ENCODE data around the gene CDC42EP4.

DNA sequence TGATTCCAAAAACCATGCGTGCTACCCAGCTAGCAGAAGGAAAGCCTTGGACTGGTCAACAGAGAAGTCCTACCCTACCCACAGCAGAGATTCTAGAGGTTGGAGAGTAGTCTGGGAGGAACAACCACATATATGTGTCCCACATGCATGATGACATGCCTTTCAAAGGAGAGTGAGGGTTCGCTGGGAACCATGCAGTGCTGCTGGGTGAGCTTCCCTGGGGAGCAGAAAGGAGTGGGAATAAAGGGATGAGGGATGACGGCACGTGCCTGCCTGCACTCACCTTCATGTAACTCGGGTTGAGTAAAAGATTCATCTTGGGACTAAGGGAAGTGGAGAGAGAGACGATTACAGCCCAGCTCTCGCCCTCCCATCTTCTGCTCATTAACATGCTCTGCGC, 59.9 kb downstream of the CDC42EP4 start:
- TF ChIP-seq CTCF (IDR thresholded peaks at IDR 0.05 in 8 of 11, conservative IDR thresholded peaks at IDR 0.05 in 3 of 11) = no peak
- no peak for TF ChIP-seq POLR2AphosphoS5 (IDR thresholded peaks at IDR 0.05)
